Mucosa of stomach (tissue), 1 donor: ENCODE data around the gene ZMYND19.
"Not testable (repeated sequence)": the region's sequence is repeated elsewhere in the genome, so short reads cannot be mapped to it uniquely, and the experiment has no call there.

Experiments
- H3K27me3 ChIP-seq: one replicate; pipeline ENCODE4 v1.7.0; 2013; ENCODE audit warnings: mild to moderate bottlenecking, low read length; ENCODE audit not compliant: control insufficient read depth, insufficient read depth
- H3K36me3 ChIP-seq: one replicate; pipeline ENCODE4 v1.7.0; 2013; ENCODE audit warnings: low read length; ENCODE audit not compliant: control insufficient read depth, insufficient read depth
- H3K4me1 ChIP-seq: one replicate; pipeline ENCODE4 v1.7.0; 2013; ENCODE audit warnings: mild to moderate bottlenecking, low read length; ENCODE audit not compliant: control insufficient read depth, insufficient read depth
- H3K4me3 ChIP-seq: one replicate; pipeline ENCODE4 v1.7.0; 2013; ENCODE audit warnings: low read length
- H3K9ac ChIP-seq: one replicate; pipeline ENCODE4 v1.7.0; 2013; ENCODE audit warnings: mild to moderate bottlenecking, low read length, moderate library complexity
- H3K9me3 ChIP-seq: one replicate; pipeline ENCODE4 v1.7.0; 2013; ENCODE audit warnings: mild to moderate bottlenecking, low read length, moderate library complexity; ENCODE audit not compliant: control insufficient read depth
- donor health status: Pancreatic carcinoma.

ZMYND19 gene

DNA sequence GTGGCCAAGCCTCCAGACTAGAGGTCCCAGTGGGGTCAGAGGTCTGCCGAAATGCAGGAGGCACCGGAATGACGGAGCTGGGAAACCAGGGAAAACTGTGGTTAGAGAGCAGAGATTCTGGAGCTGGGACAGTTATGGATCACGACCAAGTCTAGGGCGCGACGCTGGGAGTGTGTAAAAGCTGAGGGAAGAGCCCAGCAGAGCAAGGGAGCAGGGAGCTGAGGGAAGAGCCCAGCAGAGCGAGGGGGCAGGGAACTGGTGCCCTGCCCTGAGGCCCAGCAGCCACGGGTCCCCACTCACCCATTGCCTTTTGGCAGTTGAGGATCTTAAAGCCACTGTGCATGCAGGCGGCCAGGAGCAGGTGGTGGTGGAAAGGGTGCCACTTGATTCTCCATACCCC is 26.2 kb downstream of the ZMYND19 start:
- H3K27me3 ChIP-seq: no peaks in the 10 kb centered on the region
- H3K36me3 ChIP-seq: no peaks in the 10 kb centered on the region
- no peak overlapping the region for H3K9ac ChIP-seq
- H3K4me1 ChIP-seq: no peaks in the 10 kb centered on the region
- H3K4me3 ChIP-seq: no peak overlapping the region
- no peaks in the 10 kb centered on the region for H3K9me3 ChIP-seq

DNA sequence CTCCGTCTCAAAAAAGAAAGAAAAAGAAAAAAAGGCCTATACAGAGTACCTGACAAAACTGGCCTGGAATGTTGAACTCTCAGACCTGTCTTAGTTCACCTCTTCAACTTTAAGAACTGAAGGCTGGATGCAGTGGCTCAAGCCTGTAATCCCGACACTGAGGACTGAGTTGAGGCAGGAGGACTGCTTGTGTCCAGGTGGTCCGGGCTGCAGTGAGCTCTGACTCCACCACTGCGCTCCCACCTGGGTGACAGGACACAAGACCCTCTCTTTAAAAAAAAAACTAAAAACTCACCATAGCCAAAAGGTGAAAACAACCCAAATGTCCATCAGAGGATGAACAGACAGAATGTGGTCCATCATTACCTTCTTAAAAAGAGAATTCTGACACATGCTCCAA is 32.2 kb downstream of the ZMYND19 start:
- Histone ChIP-seq H3K27me3 (no peaks in the 10 kb centered on the region), H3K36me3 (no peaks in the 10 kb centered on the region), H3K4me1 (no peaks in the 10 kb centered on the region), H3K9me3 (no peaks in the 10 kb centered on the region), H3K9ac (no peak overlapping the region), H3K4me3 (no peak overlapping the region)

DNA sequence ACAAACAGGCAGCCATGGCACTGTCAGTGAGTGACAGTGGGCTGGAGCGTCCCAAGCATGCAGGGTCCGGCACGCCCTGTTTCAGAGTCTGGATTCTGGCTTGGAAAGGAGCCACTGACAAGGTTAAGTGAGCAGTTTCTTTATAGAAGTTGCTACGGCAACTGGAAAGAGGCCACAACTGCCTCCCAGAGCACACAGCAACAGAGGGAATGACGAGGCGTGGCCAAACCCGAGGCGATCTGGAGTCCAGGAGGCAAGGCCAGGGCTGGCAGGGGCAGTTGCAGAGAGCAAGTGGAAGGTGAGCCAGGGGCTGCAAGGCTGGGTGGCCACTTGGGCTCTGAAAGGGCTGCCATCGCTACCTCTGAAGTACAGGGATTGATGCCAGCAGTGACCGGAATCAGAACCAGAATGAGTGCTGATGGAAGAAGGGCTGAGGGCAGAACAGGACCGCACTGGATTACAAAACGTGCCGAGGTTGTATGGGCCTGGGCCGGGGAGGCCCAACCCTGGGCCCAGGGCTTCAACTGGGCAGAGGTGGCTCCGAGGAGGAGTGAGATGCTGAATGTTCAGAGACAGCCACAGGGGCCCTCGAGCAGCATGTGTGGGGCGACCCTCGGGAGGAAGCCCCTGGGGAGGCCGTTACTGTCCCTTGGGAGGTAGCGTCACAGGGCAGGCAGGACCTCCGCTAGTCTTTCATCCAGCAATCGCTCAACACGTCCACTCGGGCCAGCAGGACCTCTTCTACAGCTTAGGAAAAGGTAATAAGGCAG is 34.1 kb downstream of the ZMYND19 start:
- H3K9me3 ChIP-seq: no peaks in the 10 kb centered on the region
- no peak overlapping the region for H3K4me3 ChIP-seq
- H3K27me3 ChIP-seq: no peaks in the 10 kb centered on the region
- no peak overlapping the region for H3K9ac ChIP-seq
- peaks cover 6% of the 10 kb centered on the region for H3K4me1 ChIP-seq
- no peaks in the 10 kb centered on the region for H3K36me3 ChIP-seq

DNA sequence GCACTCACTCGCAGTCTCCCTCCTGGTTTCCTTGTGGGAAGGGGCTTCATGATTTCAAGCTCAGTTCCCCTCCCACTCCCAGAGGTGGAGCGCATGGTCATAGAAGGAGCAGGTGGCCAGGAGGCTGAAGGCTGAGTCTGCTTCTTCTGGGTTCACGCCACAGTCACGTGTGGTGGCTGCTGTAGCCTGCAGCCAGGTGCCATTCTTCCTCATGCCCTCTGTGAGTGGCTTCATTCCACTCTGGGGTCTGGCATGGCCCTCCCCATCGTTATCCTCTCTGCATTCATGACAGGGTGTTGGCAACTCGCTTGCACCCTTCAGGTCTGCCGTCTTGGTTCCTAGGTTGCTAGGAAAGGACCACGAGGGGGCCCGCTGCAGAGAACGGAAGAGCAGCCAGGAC is 35.1 kb downstream of the ZMYND19 start:
- H3K4me1 ChIP-seq: peaks cover 8% of the 10 kb centered on the region
- H3K36me3 ChIP-seq: no peaks in the 10 kb centered on the region
- no peak overlapping the region for H3K9ac ChIP-seq
- H3K27me3 ChIP-seq: no peaks in the 10 kb centered on the region
- H3K9me3 ChIP-seq: no peaks in the 10 kb centered on the region
- H3K4me3 ChIP-seq: no peak overlapping the region

DNA sequence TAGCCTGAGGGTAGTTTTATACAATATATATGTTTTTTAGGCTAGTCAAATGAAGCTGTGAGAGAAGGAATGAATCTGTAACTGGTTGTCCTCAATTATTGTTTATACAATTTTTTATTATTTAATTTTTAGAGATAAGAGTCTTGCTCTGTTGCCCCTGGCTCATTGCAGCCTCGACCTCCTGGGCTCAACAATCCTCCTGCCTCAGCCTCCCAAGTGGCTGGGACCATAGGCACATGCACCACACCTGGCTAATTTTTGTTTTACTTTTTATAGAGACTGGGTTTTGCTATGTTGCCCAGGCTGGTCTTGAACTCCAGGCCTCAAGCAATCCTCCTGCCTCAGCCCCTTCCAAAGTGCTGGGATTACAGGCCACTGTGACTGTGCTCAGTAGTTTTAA is 36.0 kb downstream of the ZMYND19 start:
- no peak overlapping the region for H3K9ac ChIP-seq
- H3K36me3 ChIP-seq: no peaks in the 10 kb centered on the region
- no peak overlapping the region for H3K4me3 ChIP-seq
- no peaks in the 10 kb centered on the region for H3K27me3 ChIP-seq
- H3K4me1 ChIP-seq: peaks cover 13% of the 10 kb centered on the region
- H3K9me3 ChIP-seq: no peaks in the 10 kb centered on the region

DNA sequence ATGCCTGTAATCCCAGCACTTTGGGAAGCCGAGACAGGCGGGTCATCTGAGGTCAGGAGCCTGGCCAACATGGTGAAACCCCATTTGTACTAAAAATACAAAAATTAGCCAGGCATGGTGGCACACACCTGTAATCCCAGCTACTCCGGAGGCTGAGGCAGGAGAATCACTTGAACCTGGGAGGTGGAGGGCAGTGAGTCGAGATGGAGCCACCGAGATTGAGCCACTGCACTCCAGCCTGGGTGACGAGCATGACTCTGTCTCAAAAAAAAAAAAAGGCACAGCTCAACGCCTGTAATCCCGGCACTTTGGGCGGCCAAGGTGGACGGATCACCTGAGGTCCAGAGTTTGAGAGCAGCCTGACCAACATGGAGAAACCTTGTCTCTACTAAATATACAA is 36.7 kb downstream of the ZMYND19 start:
- H3K4me1 ChIP-seq: peaks cover 13% of the 10 kb centered on the region
- not testable (repeated sequence) for H3K9ac ChIP-seq, H3K9me3 ChIP-seq, H3K27me3 ChIP-seq, H3K36me3 ChIP-seq, H3K4me3 ChIP-seq

DNA sequence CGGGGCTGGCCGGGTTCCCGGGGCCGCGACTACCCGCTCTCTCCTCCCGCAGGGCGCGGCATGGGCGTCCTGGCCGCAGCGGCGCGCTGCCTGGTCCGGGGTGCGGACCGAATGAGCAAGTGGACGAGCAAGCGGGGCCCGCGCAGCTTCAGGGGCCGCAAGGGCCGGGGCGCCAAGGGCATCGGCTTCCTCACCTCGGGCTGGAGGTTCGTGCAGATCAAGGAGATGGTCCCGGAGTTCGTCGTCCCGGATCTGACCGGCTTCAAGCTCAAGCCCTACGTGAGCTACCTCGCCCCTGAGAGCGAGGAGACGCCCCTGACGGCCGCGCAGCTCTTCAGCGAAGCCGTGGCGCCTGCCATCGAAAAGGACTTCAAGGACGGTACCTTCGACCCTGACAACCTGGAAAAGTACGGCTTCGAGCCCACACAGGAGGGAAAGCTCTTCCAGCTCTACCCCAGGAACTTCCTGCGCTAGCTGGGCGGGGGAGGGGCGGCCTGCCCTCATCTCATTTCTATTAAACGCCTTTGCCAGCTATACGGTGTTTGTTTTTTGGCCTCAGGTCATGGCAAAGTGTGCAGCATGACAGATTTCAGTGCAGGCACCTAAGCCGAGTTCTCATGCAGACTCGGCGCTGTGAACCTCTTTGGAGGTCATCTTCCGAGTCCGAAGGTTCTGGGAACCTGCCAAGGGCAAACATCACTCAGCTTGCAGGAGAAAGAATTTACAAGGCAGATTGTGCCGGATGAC is 38.1 kb downstream of the ZMYND19 start:
- Histone ChIP-seq H3K4me3 (peak overlapping the region; percentile 60), H3K9ac (peak overlapping the region; percentile 58), H3K27me3 (no peaks in the 10 kb centered on the region), H3K4me1 (peaks cover 13% of the 10 kb centered on the region), H3K36me3 (no peaks in the 10 kb centered on the region), H3K9me3 (no peaks in the 10 kb centered on the region)

DNA sequence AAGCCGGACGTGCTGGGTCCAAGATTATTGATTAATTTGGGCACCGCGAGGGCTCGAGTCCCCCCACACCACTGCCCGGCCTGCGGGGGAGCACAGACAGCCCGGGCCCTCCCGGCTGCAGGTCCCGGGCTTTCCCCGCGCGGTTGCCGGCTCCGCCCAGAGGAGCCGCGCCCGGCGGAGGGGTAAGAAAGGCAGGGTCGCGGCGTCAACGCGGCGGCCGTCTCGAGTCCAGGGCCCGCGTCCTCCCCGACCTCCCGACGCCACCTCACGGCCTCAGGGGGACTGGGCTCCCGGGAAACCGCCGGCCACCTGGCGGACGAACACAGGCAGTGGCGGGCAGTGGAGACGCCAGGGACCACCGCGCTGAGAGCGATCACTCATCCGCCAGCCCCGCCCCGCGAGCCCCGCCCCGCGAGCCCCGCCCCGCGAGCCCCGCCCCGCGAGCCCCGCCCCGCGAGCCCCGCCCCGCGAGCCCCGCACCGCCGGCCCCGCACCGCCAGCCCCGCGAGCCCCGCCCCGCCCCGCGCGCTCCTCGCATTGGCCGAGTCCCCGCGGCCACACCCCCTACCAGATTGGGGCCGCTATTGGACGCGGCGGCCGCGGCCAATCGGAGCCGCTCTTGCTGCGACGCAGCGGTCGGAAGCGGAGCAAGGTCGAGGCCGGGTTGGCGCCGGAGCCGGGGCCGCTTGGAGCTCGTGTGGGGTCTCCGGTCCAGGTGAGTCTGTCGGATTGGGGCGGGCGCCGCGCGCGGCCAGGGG is 38.9 kb downstream of the ZMYND19 start, which contains the start of gene MRPL41:
Gene MRPL41, plus strand, starts transcription at position 616 of the 758 bp plus-strand sequence. CDS start 203 bp downstream, outside the sequence.
- no peaks in the 10 kb centered on the region for H3K27me3 ChIP-seq
- H3K4me3 ChIP-seq: peak within 1 kb of the TSS; percentile 60
- no peaks in the 10 kb centered on the region for H3K9me3 ChIP-seq
- H3K36me3 ChIP-seq: no peaks in the 10 kb centered on the region
- peaks cover 13% of the 10 kb centered on the region for H3K4me1 ChIP-seq
- peak within 1 kb of the TSS; percentile 59 for H3K9ac ChIP-seq

DNA sequence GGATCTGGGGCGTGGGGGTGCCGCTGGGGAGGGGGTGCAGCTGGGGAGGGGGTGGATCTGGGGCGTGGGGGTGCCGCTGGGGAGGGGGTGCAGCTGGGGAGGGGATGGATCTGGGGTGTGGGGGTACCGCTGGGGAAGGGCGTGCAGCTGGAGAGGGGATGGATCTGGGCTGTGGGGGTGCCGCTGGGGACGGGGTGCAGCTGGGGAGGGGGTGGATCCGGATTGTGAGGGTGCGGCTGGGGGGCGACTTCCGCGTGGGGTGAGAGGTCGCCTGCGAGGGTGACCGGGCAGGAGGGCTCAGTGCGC is 39.4 kb downstream of the ZMYND19 start:
- not testable (repeated sequence) for H3K36me3 ChIP-seq, H3K27me3 ChIP-seq, H3K9me3 ChIP-seq, H3K4me3 ChIP-seq
- H3K4me1 ChIP-seq: peaks cover 13% of the 10 kb centered on the region
- peak overlapping the region; percentile 59 for H3K9ac ChIP-seq

DNA sequence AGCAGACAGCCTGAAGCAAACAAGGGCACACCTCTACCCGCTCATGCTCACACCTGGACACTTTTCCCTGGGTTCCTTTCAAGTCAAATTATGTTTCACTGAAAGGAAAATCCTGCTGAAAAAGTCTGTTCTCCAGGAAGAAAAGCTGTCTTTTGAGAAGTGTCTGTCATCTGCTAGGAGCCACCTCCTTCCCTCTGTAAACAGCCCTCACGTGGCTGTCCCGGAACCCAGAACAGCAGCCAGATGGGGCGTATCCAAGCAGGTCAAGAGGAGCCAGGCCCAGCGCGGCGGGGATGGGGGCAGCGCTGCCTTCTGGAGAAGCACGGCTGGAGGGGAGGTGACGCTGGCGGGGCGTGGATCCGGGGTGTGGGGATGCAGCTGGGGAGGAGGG is 40.1 kb downstream of the ZMYND19 start, which contains the start of gene PNPLA7:
Gene PNPLA7, minus strand, starts transcription at position 172 of the 391 bp plus-strand sequence. CDS start 205 bp downstream, outside the sequence.
- no peaks in the 10 kb centered on the region for H3K27me3 ChIP-seq
- H3K4me3 ChIP-seq: peak within 1 kb of the TSS; percentile 32
- H3K9ac ChIP-seq: peak within 1 kb of the TSS; percentile 59
- H3K4me1 ChIP-seq: peaks cover 13% of the 10 kb centered on the region
- no peaks in the 10 kb centered on the region for H3K9me3 ChIP-seq
- no peaks in the 10 kb centered on the region for H3K36me3 ChIP-seq

DNA sequence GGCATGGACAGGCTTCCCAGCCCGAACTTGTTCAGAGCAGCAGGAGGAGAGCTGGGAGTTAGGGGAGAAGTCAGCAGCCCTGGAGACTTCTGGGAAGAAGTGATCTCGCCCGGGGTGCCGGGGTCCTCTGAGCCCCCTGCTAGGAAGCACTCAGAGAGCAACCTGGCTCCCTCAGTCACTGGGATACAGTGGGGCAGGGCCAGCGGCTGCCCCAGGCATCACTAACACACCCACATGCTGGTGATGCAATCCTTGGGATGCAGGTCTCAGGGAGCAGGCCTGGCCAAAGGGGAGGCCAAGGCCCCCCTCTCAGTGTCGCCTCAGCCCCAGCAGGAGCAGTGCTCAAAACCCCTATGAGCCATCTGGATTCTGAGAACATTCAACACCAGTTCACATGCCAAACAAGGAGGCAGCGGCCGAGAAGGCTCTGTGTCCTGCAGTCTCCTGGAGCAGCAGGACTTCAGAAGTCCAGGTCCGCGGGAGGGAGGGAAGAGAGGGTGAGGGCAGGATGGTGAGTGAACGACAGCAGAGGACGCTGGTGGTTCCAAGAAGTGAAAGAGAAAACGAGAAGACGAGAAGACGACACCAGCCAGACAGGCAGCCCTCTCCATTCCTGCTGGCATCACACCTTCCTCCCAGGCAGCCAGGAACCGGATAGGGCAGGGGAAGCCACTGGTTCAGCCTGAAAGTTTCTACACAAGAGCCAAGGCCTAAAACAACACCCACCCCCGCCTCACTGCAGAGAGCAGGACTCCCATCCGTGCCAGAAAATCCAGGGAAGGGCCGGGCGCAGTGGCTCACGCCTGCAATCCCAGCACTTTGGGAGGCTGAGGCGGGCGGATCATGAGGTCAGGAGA is 42.4 kb downstream of the ZMYND19 start:
- Histone ChIP-seq H3K9me3 (no peaks in the 10 kb centered on the region), H3K36me3 (no peaks in the 10 kb centered on the region), H3K9ac (no peak overlapping the region), H3K4me1 (peaks cover 13% of the 10 kb centered on the region), H3K4me3 (no peak overlapping the region), H3K27me3 (no peaks in the 10 kb centered on the region)
